ENCODE data around the gene BRS3.

Gene BRS3

DNA sequence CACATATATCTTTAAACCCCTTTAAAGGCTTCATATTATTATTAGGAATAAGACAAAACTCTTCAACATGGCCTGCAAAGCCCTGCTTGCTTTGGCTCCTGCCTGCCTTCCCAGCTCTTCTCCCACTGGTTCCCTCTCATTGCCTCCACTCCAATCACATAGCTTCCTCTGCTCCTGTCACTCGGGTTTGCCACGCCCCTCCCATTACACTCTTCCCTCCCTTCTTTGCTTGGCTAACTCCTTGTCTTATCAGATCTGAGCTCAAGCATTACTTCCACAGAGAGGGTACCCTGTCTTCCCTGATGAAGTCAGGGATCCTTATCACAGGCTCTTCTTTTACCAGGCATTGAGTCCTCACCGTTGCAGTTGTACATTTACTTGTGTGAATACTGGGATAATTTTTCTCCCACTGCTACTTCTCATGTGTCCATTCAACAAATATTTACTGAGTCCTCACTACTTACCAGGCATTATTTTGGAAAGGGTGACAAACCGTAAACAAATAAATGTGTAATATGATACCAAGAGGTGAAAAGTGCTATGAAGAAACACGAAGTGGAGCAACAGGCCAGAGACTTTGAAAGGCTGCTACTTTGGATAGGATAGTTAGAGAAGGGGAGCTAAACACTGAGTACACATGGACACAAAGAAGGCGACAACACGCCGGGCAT, 41.0 kb downstream of the BRS3 start:
- no peaks in the 10 kb centered on the region for H3K36me3 ChIP-seq (ENCODE audit: control insufficient read depth, insufficient read depth, low read length)

DNA sequence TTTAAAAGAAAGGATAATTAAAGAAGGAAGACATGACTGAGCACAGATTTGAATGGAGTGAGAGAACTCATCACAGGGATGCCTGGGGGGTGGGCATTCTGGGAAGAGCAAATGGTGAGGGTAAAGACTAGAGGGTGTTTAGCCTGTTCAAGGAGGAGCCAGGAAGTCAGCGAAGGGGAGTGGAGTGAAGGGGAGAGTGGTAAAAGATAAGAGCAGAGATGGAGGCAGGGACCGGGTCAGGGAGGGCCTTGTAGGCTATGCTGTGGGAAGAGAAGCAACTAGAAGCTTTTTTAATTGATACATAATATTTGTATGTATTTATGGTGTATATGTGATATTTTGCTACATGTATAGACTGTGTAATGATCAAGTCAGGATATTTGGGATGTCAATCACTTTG, 42.0 kb downstream of the BRS3 start:
- Histone ChIP-seq H3K36me3 (ENCODE audit: control insufficient read depth, insufficient read depth, low read length) (no peaks in the 10 kb centered on the region), H3K9me3 (ENCODE audit: control insufficient read depth, low read length) (no peaks in the 10 kb centered on the region), H3K4me3 (ENCODE audit: insufficient read depth, low read depth, low read length) (no peak overlapping the region), H3K27me3 (ENCODE audit: control insufficient read depth, insufficient read depth, low read length, poor library complexity, severe bottlenecking) (no peaks in the 10 kb centered on the region), H3K4me1 (ENCODE audit: control insufficient read depth, insufficient read depth, low read length) (no peaks in the 10 kb centered on the region), H3K27ac (ENCODE audit: insufficient read depth, low read depth, low read length, poor library complexity, severe bottlenecking) (no peak overlapping the region)
- 50 to 67% methylated on average over 1 to 2 of the region's 2 CpGs for WGBS, 2 experiments

More for the DNA sequence above, 41.0 kb downstream of the BRS3 start:
- Histone ChIP-seq H3K27me3 (ENCODE audit: control insufficient read depth, insufficient read depth, low read length, poor library complexity, severe bottlenecking) (no peaks in the 10 kb centered on the region), H3K4me1 (ENCODE audit: control insufficient read depth, insufficient read depth, low read length) (no peaks in the 10 kb centered on the region), H3K9me3 (ENCODE audit: control insufficient read depth, low read length) (no peaks in the 10 kb centered on the region), H3K27ac (ENCODE audit: insufficient read depth, low read depth, low read length, poor library complexity, severe bottlenecking) (no peak overlapping the region), H3K4me3 (ENCODE audit: insufficient read depth, low read depth, low read length) (no peak overlapping the region)
- WGBS, 2 experiments: 85 to 87% methylated on average over 7 of the region's 8 CpGs

DNA sequence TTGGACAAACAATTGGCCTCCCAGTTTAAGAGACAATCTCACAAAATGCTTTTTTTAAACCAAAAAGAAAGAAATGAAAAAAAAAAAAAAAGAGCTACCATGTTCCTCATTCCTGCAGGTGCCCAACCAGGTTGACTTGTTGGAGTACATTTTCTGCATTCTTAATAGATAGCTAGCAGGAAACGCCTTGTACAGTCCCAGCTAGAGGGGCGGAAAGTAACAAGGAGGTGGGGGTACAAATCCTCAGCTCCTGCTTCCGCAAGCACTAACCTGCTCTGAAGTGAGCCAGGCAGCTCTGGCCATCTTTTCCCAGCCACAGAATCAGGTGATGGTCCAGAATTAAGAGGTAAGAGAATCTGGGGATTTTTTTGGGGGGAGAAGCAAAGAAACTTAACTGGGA, 44.2 kb downstream of the BRS3 start, which contains the start of gene VGLL1:
Gene VGLL1, plus strand, starts transcription at position 265 of the 400 bp plus-strand sequence. CDS start 3,806 bp downstream, outside the sequence.
- WGBS, 2 experiments: 87 to 98% methylated on average over 3 of the region's 3 CpGs

DNA sequence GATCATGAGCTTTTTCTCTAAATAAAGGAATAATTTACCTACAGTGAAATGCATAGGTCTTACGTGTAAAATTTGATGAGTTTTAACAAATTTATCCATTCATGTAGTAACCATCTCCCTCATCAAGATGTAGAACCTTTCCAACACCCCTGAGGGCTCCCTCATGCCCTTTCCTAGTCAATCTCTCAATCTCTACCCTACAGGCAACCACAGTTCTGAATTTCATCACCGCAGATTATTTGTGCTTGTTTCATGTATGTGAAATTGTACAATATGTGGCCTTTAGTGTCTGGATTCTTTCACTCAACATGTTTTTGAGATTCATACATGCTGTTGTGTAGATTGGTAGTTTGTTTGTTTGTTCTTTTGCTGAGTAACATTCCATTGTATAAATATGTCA, 46.4 kb downstream of the BRS3 start:
- Histone ChIP-seq H3K36me3 (ENCODE audit: control insufficient read depth, insufficient read depth, low read length) (no peaks in the 10 kb centered on the region), H3K27ac (ENCODE audit: insufficient read depth, low read depth, low read length, poor library complexity, severe bottlenecking) (no peak overlapping the region), H3K9me3 (ENCODE audit: control insufficient read depth, low read length) (no peaks in the 10 kb centered on the region), H3K4me3 (ENCODE audit: insufficient read depth, low read depth, low read length) (no peak overlapping the region), H3K27me3 (ENCODE audit: control insufficient read depth, insufficient read depth, low read length, poor library complexity, severe bottlenecking) (no peaks in the 10 kb centered on the region), H3K4me1 (ENCODE audit: control insufficient read depth, insufficient read depth, low read length) (no peaks in the 10 kb centered on the region)
- 100% methylated on average over 1 of the region's 2 CpGs; no CpG with 5 or more reads in 1 of the 2 experiments for WGBS, 2 experiments

More for the DNA sequence above, 44.2 kb downstream of the BRS3 start, which contains the start of gene VGLL1:
- Histone ChIP-seq H3K27ac (ENCODE audit: insufficient read depth, low read depth, low read length, poor library complexity, severe bottlenecking) (no peak within 1 kb of the TSS), H3K27me3 (ENCODE audit: control insufficient read depth, insufficient read depth, low read length, poor library complexity, severe bottlenecking) (no peaks in the 10 kb centered on the region), H3K36me3 (ENCODE audit: control insufficient read depth, insufficient read depth, low read length) (no peaks in the 10 kb centered on the region), H3K4me3 (ENCODE audit: insufficient read depth, low read depth, low read length) (no peak within 1 kb of the TSS), H3K4me1 (ENCODE audit: control insufficient read depth, insufficient read depth, low read length) (no peaks in the 10 kb centered on the region), H3K9me3 (ENCODE audit: control insufficient read depth, low read length) (no peaks in the 10 kb centered on the region)

GRCh38 chrX:136538811-136539210, 51.1 kb downstream of the BRS3 start:
- Histone ChIP-seq H3K27ac (ENCODE audit: insufficient read depth, low read depth, low read length, poor library complexity, severe bottlenecking) (no peak overlapping the region), H3K36me3 (ENCODE audit: control insufficient read depth, insufficient read depth, low read length) (no peaks in the 10 kb centered on the region), H3K9me3 (ENCODE audit: control insufficient read depth, low read length) (no peaks in the 10 kb centered on the region), H3K4me3 (ENCODE audit: insufficient read depth, low read depth, low read length) (no peak overlapping the region), H3K27me3 (ENCODE audit: control insufficient read depth, insufficient read depth, low read length, poor library complexity, severe bottlenecking) (no peaks in the 10 kb centered on the region), H3K4me1 (ENCODE audit: control insufficient read depth, insufficient read depth, low read length) (no peaks in the 10 kb centered on the region)
- WGBS, 2 experiments: 91 to 92% methylated on average over 2 of the region's 2 CpGs

GRCh38 chrX:136540226-136540625, 52.5 kb downstream of the BRS3 start:
- H3K27me3 ChIP-seq (ENCODE audit: control insufficient read depth, insufficient read depth, low read length, poor library complexity, severe bottlenecking): no peaks in the 10 kb centered on the region
- 91 to 92% methylated on average over 5 of the region's 5 CpGs for WGBS, 2 experiments
- no peaks in the 10 kb centered on the region for H3K4me1 ChIP-seq (ENCODE audit: control insufficient read depth, insufficient read depth, low read length)
- H3K27ac ChIP-seq (ENCODE audit: insufficient read depth, low read depth, low read length, poor library complexity, severe bottlenecking): no peak overlapping the region
- no peaks in the 10 kb centered on the region for H3K36me3 ChIP-seq (ENCODE audit: control insufficient read depth, insufficient read depth, low read length)
- H3K9me3 ChIP-seq (ENCODE audit: control insufficient read depth, low read length): no peaks in the 10 kb centered on the region
- no peak overlapping the region for H3K4me3 ChIP-seq (ENCODE audit: insufficient read depth, low read depth, low read length)

DNA sequence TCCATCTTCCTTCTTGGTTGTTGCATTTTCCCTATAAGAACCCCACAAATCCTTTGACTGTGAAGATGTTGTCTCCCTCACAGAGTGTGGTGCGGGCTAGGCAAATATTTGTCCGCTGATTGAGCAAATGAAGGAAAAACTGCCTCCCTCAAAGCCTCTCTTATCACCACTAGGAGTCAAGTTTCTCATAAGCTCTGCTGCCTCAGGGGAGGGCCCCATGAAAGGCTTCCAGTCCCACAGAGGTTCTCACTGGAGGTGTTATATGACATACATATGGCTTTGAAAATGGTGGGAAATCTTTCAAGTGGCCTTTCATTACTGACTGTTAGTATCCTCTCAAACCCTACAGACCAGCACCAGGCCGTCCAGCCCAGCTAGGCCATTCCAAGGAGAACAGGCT, 53.5 kb downstream of the BRS3 start:
- Histone ChIP-seq H3K4me3 (ENCODE audit: insufficient read depth, low read depth, low read length) (no peak overlapping the region), H3K4me1 (ENCODE audit: control insufficient read depth, insufficient read depth, low read length) (no peaks in the 10 kb centered on the region), H3K27me3 (ENCODE audit: control insufficient read depth, insufficient read depth, low read length, poor library complexity, severe bottlenecking) (no peaks in the 10 kb centered on the region), H3K9me3 (ENCODE audit: control insufficient read depth, low read length) (no peaks in the 10 kb centered on the region), H3K27ac (ENCODE audit: insufficient read depth, low read depth, low read length, poor library complexity, severe bottlenecking) (no peak overlapping the region), H3K36me3 (ENCODE audit: control insufficient read depth, insufficient read depth, low read length) (no peaks in the 10 kb centered on the region)
- 94 to 98% methylated on average over 3 of the region's 3 CpGs for WGBS, 2 experiments

- Histone ChIP-seq H3K27ac (ENCODE audit: insufficient read depth, low read depth, low read length, poor library complexity, severe bottlenecking) (no peak overlapping the region), H3K4me1 (ENCODE audit: control insufficient read depth, insufficient read depth, low read length) (no peaks in the 10 kb centered on the region), H3K4me3 (ENCODE audit: insufficient read depth, low read depth, low read length) (no peak overlapping the region), H3K9me3 (ENCODE audit: control insufficient read depth, low read length) (no peaks in the 10 kb centered on the region), H3K36me3 (ENCODE audit: control insufficient read depth, insufficient read depth, low read length) (no peaks in the 10 kb centered on the region), H3K27me3 (ENCODE audit: control insufficient read depth, insufficient read depth, low read length, poor library complexity, severe bottlenecking) (no peaks in the 10 kb centered on the region)
- 60 to 91% methylated on average over 2 to 6 of the region's 7 CpGs for WGBS, 2 experiments
Observed at GRCh38 chrX:136542281-136542680, 54.5 kb downstream of the BRS3 start.

All from ectodermal cell (in vitro differentiated cells).